ENCODE measurements around the gene PPEF2.
"Not testable (repeated sequence)": the region's sequence is repeated elsewhere in the genome, so short reads cannot be mapped to it uniquely, and the experiment has no call there.

PPEF2 gene

DNA sequence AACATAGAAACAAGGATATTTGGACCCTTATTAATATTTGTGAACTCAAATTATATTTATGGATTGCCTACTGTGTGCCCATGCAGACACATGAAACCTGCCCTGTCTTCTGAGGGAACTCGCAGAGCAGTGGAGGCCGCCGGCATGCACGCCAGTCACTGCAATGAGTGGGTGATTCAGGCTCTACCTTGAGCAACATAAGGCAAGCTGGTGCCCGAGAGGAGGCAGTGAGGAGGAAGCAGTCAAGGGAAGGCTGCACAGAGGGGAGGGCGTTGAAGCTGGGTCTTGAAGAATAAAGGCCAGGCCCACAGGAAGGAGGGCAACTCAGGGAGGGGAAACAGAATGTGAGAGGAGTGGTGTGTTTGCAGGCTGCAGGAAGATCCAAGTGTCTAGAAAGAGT, 52.8 kb downstream of the PPEF2 start:
- Histone ChIP-seq H3K4me1 (ENCODE audit: control insufficient read depth in 1 of 2, insufficient read depth in 1 of 2, low read depth in 1 of 2, low read length in 1 of 2) (no peaks in the 10 kb centered on the region), H3K4me3 (ENCODE audit: low read depth in 1 of 2, low read length in 1 of 2) (no peak overlapping the region), H3K27ac (no peak overlapping the region), H3K9me3 (no peaks in the 10 kb centered on the region), H3K36me3 (no peaks in the 10 kb centered on the region), H3K27me3 (no peaks in the 10 kb centered on the region)
- TF ChIP-seq, protein P1, sequence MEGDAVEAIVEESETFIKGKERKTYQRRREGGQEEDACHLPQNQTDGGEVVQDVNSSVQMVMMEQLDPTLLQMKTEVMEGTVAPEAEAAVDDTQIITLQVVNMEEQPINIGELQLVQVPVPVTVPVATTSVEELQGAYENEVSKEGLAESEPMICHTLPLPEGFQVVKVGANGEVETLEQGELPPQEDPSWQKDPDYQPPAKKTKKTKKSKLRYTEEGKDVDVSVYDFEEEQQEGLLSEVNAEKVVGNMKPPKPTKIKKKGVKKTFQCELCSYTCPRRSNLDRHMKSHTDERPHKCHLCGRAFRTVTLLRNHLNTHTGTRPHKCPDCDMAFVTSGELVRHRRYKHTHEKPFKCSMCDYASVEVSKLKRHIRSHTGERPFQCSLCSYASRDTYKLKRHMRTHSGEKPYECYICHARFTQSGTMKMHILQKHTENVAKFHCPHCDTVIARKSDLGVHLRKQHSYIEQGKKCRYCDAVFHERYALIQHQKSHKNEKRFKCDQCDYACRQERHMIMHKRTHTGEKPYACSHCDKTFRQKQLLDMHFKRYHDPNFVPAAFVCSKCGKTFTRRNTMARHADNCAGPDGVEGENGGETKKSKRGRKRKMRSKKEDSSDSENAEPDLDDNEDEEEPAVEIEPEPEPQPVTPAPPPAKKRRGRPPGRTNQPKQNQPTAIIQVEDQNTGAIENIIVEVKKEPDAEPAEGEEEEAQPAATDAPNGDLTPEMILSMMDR (IDR thresholded peaks at IDR 0.05): no peak

GRCh38 chr4:75848891-75849290, 53.4 kb downstream of the PPEF2 start:
- Histone ChIP-seq H3K9me3 (no peaks in the 10 kb centered on the region), H3K36me3 (no peaks in the 10 kb centered on the region), H3K4me1 (ENCODE audit: control insufficient read depth in 1 of 2, insufficient read depth in 1 of 2, low read depth in 1 of 2, low read length in 1 of 2) (no peaks in the 10 kb centered on the region), H3K27me3 (no peaks in the 10 kb centered on the region), H3K4me3 (ENCODE audit: low read depth in 1 of 2, low read length in 1 of 2) (no peak overlapping the region), H3K27ac (no peak overlapping the region)
- TF ChIP-seq, protein P1 (IDR thresholded peaks at IDR 0.05): no peak

DNA sequence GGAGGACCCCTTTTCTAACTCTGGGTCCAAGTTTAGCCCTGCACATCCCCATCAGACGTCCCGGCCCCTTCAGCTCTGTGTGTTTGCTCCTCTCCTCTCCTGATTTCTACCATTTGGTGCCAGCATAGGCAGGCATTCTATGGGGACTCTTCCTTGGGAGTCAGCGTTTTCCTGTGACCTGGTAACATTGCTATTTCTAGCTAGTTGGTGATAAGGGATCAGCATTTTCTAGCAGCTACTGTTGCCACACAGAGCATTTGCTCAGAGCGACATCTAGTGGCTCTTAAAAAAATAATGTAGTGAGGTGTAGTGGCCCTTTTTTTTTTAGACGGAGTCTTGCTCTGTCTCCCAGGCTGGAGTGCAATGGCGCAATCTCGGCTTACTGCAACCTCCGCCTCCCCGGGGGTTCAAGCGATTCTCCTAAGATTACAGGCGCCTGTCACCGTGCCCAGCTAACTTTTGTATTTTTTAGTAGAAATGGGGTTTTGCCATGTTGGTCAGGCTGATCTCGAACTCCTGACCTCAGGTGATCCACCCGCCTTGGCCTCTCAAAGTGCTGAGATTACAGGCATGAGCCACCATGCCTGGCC, 54.0 kb downstream of the PPEF2 start:
- TF ChIP-seq, protein P1 (IDR thresholded peaks at IDR 0.05): peak; percentile 17
- H3K4me1 ChIP-seq (ENCODE audit: control insufficient read depth in 1 of 2, insufficient read depth in 1 of 2, low read depth in 1 of 2, low read length in 1 of 2); H3K36me3 ChIP-seq; H3K4me3 ChIP-seq (ENCODE audit: low read depth in 1 of 2, low read length in 1 of 2); H3K27me3 ChIP-seq; H3K9me3 ChIP-seq; H3K27ac ChIP-seq: not testable (repeated sequence)

DNA sequence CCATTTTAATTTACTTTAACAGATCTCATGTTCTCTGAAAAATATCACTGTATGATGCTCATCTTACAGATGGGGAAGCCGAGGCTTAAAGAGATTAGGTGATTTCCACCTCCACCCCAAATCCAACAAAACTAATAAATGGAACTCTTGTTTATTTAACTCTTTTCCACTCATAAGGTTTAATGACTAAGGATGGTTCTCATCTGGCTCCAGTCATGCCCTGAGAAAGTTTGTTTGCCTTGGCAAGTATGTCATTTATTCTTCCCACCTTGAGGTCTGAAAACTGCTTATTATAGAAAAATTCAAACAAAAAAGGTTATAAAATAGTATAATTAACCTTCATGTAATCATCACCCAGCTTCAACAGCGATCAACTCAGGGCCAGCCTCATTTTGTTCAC, 56.3 kb downstream of the PPEF2 start:
- TF ChIP-seq, protein P1 (IDR thresholded peaks at IDR 0.05): no peak
- no peaks in the 10 kb centered on the region for H3K27me3 ChIP-seq

GRCh38 chr4:75844151-75844662, 58.0 kb downstream of the PPEF2 start:
- TF ChIP-seq, protein P1 (IDR thresholded peaks at IDR 0.05): no peak
- Histone ChIP-seq H3K27ac (no peak overlapping the region), H3K4me3 (ENCODE audit: low read depth in 1 of 2, low read length in 1 of 2) (no peak overlapping the region)

More for the DNA sequence above, 56.3 kb downstream of the PPEF2 start:
- H3K9me3 ChIP-seq: no peaks in the 10 kb centered on the region
- no peaks in the 10 kb centered on the region for H3K36me3 ChIP-seq
- H3K4me1 ChIP-seq (ENCODE audit: control insufficient read depth in 1 of 2, insufficient read depth in 1 of 2, low read depth in 1 of 2, low read length in 1 of 2): peaks cover 5 to 18% of the 10 kb centered on the region in 2 experiments
- H3K27ac ChIP-seq: no peak overlapping the region
- H3K4me3 ChIP-seq (ENCODE audit: low read depth in 1 of 2, low read length in 1 of 2): no peak overlapping the region

More at GRCh38 chr4:75844151-75844662, 58.0 kb downstream of the PPEF2 start:
- no peaks in the 10 kb centered on the region for H3K9me3 ChIP-seq
- no peaks in the 10 kb centered on the region for H3K36me3 ChIP-seq
- no peaks in the 10 kb centered on the region for H3K27me3 ChIP-seq
- peaks cover 5 to 21% of the 10 kb centered on the region in 2 experiments for H3K4me1 ChIP-seq (ENCODE audit: control insufficient read depth in 1 of 2, insufficient read depth in 1 of 2, low read depth in 1 of 2, low read length in 1 of 2)
